CD1c-positive myeloid dendritic cell (primary cell): ENCODE measurements around the gene GRIA1.

Source experiments
- DNase-seq: peaks from one replicate; pipeline ENCODE4 v3.0.0-alpha.2; 2016; ENCODE audit errors: extremely low spot score

The GRIA1 gene

DNA sequence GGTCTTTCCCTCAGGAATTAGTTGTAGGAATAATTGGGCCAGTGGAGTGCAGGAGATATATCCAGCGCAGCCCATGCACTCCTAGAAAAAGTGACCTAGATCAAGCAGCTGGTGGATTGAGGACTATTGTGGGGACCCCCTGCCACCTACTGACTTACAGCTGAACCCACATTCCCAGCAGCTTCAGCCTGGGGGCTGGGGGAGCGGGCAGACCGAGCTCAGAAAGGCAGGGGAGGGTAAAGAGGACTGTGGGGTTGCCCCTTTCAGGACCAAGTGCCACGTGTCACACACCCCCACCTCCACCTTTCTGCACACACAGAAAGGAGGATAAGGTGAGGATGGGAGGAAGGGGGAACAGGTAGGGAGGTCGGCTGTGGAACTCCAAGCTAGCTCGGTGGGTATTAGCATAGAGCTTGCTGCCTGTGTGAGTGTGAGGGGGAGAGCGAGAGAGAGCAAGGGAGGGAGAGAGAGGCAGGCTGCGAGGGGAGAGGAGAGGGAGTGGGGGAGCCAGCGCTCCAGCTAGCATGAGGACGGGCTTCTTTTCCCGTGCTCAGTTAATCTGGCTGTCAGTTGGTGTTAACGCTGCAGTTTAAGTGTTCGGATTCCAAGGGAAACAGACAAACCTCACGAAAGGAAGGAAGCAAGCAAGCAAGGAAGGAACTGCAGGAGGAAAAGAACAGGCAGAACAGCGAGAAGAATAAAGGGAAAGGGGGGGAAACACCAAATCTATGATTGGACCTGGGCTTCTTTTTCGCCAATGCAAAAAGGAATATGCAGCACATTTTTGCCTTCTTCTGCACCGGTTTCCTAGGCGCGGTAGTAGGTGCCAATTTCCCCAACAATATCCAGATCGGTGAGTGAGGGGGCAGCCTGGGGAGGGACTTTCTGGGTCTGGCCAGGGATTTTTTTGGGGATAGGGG, at the start of gene GRIA1:
GRIA1 (plus strand) TSS at position 553 of the 920 bp plus-strand sequence.
- no peak for DNase-seq

DNA sequence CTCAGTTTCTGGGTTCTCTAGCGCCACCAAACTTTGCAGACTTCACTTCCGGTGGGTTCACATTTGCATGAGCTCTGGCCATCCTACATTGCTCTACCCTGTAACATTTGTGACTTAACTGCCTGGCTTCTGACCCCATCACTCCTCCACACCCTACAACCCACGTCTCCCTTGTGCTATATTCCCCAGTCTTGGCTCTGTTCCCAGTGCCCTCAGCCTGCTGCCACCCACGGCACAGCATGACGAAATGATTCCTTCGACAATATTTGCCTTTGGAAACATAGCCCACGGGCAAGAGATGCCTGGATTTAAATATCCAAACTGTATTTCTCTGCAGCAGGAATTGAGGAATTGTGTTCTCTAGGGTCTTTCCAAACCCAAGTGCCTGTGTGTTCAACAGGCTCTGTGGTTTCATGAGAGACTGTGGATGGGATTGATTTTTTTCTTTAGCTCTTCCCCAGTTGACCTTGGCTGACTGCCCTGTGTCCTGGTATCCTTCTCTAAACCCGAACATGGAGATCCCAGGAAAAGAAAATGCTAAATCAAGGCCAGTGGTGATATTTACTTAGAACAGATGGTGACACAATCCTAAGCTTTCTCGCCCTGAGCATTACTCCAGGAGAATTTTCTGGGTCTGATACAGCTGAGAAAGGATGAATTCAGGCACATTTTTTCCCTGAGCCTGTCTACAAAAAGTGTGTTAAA, 44.4 kb upstream of the GRIA1 start:
- no peak for DNase-seq

DNA sequence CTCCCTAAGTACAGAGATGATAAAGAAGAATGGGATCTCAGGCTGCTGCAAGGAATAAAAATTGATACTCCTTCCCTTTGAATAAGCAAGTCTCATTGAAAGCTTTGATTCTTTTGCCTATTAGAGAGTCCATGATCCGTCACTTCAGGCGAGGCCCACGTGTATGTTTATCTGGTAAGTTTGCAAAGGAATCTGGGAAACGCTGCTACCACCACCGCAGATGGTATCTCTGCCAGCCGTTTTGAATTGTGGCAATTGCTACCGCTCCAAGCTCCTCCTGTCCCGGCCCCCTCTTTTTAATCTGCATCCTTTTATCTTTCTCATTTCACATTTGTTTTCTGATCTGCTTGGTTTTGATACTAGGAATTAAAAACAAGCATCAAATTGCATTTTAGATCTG, 42.9 kb upstream of the GRIA1 start:
- DNase-seq = no peak

DNA sequence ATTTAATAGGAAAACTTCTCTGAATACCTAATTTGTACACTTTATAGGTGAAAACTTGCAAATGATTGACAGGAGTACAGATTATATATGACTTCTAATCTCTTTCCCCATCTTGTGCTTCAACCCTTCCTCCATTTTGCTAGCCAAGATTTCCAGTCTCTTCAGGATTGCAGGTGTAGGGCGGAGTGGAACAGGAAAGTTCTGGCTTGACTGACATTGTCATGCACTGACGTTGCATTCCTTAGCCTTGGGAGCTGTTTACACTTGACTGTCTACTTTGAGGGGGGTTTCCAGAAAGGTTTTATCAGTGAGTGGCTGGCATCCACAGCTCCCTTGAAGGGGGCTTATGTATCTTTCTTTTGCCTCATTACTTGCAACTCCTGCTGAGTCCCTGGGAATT, 34.1 kb upstream of the GRIA1 start:
- DNase-seq = no peak

DNA sequence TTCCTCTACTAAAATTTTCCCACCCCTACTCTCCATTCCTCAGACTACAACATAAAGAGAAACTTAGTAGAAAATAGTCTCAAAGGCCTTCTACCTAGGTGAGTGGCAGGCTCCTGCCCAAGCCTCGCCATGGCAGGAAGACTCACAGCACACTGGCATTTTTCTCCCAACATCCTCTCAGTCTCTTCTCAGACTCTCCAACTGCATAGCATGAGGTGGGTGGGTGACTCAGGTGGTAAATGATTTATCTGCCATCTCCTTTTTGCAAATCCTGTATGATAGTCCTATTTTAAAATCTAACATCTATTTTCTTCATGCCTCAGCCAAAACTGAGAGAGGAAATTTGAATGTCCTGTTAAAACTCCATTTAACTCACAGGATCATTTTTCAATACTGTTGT, 33.5 kb upstream of the GRIA1 start:
- DNase-seq = no peak

DNA sequence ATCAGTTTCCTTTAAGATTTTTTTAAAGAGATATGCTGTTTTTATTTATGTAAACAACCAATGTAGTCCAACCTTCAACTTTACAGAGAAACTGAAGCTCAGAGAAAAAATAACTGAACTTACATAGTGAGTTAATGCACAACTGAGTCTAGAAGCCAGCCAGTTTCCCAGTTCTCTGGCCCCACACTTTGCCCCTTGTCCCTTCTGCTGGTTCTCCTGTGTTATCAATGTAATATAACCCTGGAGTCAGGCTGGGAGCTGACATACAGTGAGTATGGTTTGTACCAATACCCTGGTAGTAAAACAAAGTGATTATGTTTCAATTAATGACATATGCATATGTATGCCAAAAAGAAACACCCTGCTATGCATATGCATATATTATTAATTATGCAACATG, 32.2 kb upstream of the GRIA1 start:
- DNase-seq = no peak

DNA sequence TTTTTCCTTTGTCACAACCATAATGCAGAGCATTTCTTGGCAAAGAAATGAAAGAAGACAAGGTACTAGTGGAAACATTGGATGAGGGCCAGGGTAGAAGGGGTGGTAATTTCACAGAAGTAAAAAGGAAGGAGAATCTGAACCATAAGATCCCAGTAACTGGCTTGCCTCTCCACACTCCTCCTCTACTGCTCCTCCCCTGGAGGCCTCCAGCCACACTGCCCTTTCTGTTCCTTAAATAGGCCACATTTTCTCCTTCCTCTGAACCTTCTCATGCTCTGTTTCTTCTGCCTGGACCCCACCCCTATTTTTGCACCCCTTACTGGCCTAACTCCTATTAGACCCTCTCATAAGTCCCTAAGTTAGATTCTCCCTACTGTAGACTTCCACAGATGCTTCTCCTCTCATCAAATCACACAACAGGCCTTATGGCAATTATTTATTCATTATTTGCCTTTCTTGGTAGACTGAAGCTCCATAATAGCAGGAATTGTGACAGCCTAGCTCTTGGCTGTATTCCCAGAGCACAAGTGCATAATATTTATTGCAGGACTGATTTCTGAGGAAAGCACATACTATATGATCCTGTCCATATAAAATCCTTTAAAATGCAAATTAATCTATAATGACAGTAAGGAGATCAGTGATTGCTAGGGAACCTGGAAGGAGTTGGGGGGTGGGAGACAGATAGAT, 31.3 kb upstream of the GRIA1 start:
- DNase-seq = no peak

DNA sequence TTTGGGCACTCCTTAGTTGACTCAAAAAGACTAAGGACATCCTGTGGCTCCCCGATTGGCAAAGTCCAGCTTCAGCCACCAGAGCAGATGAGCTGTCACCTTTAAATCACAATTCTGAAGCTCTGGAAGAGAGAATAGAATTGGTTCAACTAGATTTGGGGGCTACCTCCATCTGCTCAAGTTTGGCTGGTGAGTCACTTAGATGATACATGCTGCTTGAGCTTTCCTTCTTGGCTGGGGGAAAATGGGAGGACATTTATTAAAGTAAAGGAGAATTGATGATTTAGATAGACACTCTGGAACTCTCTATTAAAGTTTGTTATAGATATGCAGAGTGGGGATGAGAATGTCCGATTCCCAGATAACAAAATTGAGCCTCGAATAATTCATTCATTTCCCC, 30.0 kb upstream of the GRIA1 start:
- DNase-seq = no peak

DNA sequence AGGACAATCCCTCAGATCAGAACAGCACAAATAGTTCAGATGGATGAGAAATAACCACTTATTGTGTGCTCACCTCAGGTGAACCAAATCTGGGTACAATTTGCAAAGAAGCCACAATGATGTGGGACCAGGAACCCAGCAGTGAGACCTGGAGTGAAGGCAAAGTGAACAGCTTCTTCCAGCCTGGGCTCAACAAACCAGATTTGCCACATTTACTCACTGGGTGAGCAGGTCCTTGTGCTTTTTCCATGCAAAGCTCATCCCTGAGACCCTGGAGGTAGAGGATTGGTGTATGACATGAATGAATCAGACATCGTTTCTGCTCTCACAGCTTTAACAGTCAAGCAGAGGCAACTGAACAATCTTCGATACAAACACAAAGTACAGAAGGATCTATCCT, 29.1 kb upstream of the GRIA1 start:
- no peak for DNase-seq

DNA sequence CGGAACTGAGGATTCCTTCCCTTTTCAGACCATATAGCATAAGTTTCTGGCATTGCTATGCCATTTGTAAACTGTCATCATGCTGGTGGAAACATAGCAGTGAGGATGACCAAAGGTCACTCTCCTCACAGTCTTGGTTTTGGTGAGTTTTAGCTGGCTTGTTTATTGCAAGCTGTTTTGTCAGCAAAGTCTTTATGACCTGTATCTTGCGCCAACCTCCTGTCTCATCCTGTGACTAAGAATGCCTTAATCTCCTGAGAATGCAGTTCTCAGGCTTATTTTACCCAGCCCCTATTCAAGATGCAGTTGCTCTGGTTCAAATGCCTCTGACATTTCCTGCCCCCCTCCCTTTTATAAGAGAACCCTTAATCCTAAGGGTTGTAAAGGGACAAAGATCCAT, 26.7 kb upstream of the GRIA1 start:
- no peak for DNase-seq

DNA sequence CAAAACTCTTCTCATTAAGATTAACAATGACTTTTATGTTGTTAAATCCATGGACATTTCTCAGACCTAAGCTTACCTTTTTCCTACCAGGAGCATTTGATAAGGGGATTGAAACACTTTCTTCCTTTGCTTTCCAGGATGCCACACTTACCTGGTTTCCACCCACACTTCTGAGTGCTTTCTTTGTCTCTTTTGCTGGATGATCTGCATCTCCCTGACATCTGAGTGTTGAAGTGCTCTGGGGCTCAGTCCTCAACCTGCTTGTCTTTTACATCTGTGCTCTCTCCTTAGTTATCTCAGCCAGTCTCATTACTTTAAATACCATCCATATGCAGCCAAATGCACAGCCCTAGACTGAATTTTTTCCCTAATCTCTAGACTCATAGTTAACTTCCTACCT, 22.9 kb upstream of the GRIA1 start:
- DNase-seq = no peak

DNA sequence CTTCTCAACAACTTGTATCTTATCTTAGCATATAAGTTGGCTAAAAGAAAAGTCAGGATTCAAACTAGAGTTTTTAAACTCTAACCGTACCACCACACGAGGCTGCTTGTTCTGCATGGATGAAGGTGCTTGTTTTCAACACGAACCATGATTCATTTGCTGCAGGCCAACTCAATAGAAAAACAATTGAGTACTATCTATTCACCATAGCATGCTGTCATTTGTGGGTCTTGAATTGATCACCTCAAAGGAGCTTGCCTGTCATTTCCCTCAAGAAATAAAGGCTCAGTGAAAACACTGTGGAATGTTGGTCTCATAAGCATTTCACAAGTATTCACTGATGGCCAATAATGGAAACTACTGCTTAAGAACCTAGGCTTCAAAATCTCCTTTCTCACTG, 21.0 kb upstream of the GRIA1 start:
- DNase-seq = no peak

DNA sequence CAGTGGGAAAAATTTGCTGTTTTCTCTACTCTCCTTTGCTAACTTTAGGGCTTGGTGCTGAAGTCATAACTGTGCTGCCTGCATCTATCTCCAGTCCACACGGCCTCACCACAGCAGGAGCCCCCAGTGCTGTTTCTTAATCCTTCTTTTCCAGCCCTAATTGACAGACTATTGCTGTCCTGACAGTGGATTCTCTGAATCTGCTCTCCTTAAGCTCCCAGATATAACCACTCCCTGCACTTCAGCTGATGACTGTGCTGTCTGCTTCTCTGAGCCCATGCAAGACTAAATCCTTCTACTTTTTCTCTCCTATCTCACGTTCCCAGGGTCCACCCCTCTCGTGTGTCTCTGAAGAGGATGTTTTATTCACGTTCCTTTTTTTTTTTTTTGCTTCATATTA, 19.7 kb upstream of the GRIA1 start:
- no peak for DNase-seq

DNA sequence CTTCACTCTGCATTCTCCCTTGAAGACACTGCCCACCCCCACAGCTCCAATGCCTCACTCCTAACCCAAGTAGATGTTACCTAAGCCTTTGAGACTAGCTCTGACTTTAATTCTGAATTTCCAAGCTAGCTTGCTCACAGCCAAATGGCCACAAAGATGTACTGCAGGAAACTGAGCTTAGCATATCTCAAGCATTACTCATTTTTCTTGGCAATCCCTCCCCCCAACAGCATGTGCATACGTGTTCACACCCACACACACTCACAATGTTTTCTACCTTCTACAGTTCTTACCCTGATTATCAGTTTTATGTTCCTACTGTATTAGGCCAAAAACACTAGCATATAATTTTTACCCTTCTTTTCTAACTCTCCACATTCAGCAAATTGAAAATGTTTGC, 13.7 kb upstream of the GRIA1 start:
- DNase-seq = no peak

DNA sequence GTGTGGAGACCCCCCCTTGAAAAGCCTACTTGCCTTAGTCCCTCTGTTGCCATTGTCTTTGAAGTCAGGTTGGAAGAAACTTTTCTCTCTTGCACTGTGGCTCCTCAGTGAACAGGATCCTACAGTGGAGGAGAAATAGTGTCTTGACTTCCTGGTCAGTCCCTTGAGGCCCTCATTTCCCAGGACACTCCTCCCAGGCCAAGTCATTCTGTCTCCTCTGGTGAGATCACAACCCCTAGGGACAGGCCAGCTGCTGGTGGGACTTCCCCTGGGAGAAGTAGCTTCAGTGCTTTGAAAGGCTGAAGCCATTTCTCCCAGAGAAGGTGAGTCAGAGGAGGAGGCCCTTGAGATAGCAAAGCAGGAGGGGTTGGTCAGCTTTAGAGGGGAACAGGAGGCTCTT, 10.1 kb upstream of the GRIA1 start:
- no peak for DNase-seq

DNA sequence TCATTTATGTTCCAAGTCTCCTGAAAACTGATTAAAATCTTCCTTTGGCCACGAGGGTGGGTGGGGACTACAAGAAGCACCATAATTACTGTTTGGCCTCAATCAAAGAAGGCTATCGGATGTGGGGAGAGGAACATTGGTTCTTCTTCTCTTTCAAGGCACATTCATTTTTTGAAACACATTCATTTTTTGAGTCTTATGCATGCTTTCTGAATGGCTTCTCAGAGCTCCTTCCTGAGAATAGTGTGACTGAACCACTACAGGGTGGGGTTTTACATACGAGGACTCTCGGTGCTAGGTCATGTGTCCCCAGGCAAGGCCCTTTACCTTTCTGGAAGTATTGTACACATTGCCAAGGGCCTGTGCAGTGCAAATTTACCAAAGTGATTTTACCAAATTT, 7.0 kb upstream of the GRIA1 start:
- DNase-seq = no peak

DNA sequence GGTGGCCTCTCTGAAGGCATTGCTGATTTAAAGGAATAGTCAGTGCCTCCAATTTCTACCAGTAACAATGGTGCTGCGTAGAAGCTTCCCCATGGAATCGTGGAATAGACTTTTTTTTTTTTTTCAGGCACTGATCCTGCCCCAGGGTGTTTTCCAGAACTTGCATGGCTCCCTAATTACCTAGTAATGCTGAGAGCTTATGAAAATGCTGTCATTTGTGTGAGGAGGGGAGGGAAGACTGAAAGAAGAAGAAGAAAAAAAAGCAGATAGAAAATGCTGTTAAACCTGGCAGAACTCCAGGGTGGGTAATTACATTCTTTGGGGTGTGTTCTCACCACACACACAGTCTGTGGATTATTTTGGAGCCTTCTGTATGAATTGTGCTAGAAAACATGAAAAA, 4.8 kb upstream of the GRIA1 start:
- DNase-seq = no peak

DNA sequence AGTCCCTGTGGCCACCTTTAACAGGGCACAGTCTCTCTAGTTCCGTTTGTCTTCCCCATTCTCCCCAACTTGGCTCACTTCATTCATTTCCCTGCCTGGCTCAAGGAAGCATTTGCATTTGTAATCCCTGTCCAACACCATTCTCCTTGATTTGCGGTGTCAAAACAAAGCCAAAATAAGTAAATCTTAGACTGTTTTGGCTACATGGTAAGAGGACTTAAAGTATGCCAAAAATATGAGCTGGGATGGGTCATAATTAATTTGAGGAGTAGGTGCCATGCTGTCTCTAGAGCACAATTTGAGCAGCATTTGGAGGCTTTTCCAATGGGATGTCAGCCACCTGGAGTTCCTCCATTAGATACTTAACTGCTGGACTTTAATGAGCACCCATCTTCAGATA, 3.7 kb upstream of the GRIA1 start:
- no peak for DNase-seq

DNA sequence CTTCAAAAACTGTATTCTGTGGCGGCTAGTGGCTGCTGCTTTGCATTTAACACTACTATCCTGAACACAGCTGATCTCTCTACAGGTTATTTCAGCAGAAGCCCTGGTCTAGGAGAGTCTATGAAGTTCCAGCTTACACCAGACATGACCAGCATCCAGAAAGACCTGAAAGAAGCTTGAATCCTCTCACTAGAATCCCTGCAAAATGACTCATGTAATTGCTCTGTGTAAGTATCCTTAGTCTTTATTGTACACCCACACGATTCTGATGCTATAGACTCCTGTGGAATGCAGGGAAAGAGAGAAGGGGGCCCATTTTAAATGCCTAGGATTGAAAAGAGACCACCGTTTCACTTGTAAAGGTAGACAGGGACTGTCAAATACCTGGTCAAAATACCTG, 859 bp upstream of the GRIA1 start:
- no peak for DNase-seq

DNA sequence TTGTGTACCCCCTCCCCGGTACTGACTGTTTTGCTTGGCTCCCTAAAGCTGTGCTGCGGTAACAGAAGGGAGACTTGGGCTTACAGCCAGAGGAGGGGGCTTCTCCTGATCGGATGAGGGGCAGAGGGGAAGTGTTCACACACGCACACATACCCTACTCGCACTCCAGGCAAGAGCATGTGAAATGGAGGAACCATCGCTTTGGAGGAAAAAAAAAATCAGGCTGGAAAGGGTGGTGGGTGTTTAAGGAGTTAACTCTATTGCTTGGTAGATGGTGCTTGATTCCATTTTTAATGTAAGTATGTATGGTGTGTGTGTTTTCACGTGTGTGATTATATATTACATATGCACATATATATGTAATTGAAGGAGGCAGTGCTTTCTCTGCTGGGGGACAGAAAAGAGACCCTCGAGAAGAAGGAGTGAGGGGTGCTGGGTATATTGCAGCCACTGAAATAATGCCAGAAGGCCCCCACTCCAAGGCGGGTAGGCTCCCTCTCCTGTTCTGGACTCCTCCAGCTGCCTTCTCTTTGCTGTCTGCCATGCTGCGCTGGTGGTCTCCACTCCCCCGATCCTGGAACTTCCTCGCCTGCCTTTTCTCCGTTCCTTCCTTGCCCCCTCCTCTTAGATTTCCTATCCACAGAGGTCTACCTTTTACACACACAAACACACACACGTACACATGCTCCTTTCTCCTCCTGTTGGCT, 721 bp downstream of the GRIA1 start:
- no peak for DNase-seq

DNA sequence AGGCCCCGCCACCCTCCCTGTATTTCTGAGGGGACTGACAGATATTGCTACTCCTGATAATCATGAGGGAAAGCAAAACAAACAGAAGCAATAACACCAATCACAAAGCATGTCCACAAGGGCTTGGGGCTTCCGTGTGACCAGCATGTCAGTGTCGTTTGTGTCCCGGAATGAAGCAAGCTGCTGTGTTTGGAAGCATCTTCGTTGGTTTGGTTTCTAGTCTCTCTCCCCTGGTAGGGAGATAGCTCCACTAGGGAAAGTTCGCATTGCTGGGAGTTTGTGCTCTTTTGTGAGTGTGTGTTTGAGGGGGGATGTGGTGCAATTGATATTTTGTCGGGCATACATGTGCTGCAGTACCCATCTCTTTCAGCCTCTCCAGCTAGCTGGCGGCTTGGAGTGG, 1.4 kb downstream of the GRIA1 start:
- no peak for DNase-seq

DNA sequence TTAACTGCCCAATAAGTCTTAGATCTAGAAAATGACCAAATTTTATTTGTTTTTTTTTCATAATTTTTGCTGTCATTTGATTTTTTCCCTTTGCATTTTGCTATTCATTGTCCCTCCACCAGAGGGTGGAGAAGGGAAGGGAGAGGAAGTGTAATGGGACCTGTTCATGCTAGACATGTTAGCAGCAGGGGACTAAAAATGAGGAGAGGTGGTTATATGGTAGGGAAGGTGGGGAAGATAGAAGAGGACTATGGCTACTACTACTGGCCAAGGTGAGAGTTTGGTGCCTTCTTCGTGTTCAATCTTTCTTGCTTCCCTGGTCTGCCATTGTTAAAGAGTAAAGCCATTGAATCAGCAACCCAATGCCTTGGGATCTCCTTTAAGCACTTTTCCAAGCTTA, 6.4 kb downstream of the GRIA1 start:
- no peak for DNase-seq
